Tongue (tissue), 2 donors: ENCODE measurements around the gene CHD6. TPM values are rescaled to one million over a fixed set of nuclear protein-coding genes. Genes with fewer than 3 reads are reported as not detected.

ENCODE experiments used
- DNase-seq: peaks from one replicate; pipeline ENCODE4 v3.0.0-alpha.2; 2015
- total RNA-seq: library from RNA; depleted of rRNA; stranded (reverse); fragments of >200 nt; gene quantifications from one replicate; pipeline ENCODE4 v1.2.3, GENCODE V29; 2014

CHD6 gene
- total RNA-seq, 1 donor from 2014 or later, result 65.1 TPM

DNA sequence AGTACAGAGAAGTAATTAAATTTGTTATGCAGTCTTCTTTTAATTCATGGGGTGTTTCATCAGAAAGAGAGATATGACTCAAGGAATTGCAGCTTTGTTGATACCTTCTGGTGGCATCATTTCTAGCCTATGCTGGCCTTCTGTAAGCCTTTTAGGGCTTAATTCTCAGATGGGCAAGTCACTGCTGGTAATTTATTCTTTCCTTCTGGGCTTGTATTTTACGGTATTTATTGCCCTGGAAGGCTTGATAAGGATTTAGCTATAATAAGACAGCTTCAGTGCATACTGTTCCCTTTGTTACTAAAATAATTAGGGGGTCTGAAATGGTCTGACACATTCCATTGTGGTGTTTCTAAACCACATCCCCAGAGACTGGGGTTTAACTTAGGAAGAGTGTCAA, 193.6 kb downstream of the CHD6 start:
- DNase-seq, result no peak

DNA sequence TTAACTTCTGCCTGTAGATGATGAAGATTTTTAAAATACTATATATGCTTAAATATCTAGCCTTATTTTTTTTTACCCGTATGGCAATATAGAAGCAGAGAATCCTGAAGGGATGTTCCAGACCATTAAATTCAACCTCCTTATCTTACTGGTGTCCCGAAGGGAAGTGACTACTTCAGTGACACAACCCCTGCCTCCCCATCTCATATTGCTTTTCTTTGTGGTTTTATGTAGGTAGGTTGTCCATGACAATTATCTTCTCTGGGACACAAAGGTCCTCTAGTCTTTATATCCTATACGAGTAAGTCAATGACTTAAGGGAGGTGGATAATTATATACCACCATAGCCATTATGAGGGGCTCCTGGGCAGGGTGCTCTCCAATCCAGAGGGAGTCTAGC, 194.2 kb downstream of the CHD6 start:
- no peak for DNase-seq

DNA sequence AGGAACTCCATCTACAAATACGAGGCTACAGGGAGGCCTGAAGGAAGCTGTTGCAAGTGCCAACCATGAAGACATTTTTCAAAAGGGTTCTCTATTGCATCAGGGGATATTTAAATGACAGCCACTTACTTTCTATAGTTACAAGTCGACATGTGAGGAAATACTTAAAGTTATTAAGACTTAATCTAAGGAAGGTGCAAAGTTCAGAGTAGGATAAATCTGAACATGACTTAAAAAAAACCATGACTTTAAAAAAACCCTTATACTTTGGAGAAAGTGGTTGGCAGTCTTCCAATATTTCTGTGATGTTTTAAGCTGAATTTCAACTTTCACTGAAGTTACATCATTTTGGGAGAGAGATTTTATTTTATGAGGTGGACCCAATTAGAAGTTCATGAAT, 195.2 kb downstream of the CHD6 start:
- no peak for DNase-seq

DNA sequence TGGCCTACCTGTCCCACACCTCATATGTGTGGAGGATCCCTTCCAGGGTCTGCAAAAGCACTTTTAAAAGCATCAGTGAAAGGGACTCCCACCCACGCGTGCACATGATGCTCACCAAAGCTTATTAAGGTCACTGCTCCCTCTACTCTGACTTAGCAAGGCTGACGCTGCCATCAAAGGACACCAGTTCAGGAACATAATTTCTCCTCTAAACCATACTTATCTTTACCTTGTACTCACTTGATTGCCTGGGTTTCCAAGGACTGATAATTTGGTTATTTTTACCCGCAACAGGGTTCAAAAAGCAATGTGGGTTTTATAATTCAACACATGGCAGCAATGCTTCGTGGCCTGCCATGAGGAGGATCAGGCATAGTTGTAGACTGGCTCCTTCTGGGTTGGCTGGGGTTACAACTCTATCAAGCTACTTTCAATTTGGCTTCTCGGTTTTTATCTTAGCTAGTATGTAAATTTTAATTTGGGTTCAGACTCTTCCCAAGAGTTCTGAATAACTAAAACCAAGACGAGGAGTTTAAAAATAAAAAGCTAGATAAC, 199.4 kb downstream of the CHD6 start:
- DNase-seq, result no peak

DNA sequence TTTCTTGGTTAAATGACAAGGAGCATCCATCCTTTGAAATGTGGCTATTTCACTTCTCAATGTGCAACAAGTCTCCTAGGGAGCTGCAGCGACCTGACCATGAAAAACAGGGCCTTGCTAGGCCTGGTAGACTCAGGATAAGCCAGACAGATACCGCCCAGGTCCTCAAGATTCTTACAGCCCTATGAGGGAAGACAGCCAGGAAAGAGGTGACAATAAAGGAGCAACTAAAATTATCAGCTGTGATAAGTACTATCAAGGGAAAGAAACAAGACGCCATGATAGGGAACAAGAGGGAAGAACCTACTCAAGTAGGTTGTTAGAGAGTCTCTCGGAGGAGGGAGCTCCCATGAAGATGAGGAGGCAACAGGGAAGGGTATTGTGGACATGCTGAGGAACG, 200.1 kb downstream of the CHD6 start:
- DNase-seq, result no peak

DNA sequence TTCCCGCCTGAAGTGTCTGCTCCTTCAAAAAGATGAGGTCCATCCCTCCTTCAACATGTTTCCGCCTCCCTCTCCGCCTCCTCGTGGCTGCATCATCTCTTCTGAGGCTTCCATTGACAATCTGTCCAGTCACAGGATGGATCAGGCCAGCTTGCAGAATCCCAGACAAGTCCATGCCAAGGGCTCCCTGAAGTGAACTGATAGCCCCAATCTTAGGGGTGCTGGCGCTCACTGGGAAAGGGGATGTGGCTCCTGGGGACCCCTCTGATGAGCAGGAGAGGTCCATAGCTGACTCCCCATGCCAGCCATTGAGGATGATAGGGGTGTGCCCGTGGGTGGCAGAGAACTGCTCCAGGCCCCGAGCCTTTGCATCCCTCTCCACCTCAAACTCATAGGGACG, 203.0 kb downstream of the CHD6 start:
- no peak for DNase-seq

DNA sequence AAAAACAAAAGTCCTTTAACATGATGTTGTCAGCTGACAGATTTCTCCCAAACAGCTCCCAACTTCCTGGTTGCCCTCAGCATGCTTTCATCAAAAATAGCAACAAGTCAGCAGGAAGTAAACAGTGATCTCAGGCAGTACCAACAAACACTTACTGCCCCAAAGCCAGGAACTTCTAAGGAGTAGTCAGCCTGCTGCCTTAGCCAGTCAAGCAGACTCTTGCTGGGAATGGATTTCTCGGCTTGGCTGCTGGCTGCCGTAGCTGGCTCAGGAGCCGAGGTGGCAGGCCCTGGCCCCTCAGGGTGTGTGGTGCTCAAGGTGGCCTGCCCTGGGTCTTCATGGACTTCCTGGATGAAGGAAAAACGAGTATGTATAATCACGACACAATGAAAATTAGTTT, 205.0 kb downstream of the CHD6 start:
- no peak for DNase-seq

DNA sequence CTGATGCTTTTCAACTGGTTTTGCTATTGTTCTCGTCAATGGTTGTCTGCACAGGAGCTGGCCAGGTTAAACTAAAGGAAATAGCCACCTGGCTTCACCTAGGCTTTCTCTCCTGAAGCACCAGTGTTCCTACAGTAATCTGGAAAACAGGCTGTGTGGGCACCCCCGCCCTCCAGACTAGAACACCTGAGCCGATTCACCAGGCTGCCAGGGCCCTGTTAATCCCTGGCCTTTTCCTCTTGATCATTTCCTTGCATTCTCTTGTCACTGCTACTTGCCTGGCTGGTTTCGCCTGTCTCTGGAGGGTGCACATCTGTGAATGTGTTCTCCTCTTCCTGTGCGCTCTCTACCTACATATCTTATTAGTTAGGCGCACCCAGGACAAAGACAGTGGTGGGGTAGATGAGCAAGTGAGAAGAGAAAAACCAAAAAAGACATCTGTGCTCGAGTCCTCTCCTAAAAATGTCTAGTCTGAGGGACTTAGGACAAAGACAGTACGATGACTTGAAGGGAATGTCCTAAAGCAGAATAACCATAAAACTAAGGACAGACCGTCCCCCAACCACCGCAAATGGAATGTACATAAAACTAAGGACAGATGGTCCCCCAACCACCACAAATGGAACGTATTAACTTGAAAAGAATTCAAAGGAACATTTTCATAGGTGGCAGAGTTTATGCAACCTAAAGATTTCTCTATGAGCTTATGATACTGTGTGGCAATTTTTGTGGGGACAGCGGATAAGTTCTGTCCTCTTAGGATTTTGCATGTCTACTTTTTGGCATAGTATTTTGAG, 205.7 kb downstream of the CHD6 start:
- no peak for DNase-seq

DNA sequence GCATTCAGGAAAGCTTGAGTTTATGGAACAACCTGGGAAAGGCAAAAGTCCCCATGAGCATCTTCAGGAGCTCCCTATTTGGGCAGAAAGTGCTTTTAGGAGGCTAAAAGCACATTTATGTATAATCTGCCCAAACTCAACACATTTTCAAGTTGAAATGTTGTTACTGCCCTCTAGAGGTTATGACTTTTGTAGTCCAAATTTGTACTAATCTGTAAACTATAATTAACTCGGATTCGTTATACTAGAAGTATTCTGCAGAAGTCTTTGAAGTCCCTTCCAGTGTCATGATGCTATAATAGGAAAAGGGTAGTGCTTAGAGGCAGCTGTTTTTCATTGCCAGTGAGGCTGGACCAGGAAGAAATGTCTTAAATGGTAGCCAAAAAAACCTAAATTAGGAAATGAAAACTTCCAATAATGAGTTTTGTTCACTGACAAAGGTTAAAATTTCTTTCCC, 206.8 kb downstream of the CHD6 start:
- DNase-seq, result peak; percentile 68

DNA sequence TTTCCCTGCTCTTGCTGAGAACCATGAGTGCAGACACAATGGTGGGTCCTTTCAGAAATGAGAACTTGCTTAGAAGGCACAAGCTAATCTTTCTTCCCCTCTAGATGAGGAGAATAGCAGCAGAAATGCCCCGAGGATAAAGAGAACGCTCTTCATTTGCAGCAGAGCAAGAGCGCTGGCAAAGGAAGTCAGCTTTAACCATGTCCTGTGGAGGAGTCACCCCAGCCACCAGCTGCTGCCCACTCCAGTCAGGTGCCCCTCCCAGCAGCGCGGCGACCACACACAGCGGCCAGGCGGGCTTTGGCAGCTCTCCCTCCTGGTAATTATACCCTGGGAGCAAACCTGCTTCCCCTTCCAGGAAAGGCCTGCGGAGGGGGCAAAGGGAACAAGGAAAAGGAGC, 209.2 kb downstream of the CHD6 start:
- DNase-seq, result peak; percentile 89

DNA sequence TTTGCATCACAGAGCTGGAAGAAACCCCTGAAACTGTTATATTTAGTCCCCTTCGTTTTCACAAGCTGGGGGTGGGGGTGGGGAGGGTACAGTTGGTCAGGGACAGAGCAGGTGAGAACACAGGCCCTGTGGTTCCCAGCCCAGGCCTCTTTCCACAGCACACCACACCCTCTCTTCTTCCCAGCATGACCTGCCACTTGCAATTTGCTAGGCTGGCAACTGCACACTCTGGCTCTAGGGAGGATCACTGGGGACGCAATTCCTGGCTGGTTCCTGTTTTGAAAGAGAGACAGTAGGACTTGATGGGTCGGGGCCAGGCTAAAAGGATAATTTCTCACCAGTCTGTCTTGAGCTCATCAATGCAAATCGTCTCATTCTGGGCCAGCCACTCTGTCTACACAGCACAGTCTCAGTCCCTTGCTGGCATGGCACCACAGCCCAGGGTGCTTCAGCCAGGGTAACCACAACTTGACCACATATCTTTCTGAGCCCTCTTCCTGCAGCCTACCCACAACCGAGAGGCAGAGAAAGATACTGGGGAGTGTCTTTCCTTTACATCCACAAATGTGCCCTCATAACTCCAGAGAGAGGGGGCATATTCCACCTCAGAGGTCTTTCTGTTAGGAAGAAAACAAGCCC, 209.9 kb downstream of the CHD6 start:
- DNase-seq, result peak; percentile 49

DNA sequence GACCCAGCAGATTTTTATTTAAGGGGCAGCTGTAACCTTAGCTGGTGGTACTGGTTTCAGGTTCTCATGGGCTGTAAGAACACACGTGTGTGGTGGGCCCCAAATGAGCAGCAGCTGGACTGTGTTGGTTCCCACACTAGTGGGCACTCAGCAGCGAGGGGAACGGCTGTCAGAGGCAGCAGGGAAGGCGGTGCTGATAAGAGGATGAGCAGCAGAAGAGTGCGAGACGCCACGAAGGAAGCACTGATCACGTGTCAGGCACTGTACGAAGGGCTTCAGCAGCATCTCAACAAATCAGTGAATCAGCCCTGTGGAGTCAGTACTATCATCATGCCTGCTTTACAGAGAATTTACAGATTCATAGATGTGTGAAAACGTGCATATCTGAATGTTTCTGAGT, 210.6 kb downstream of the CHD6 start:
- DNase-seq, result peak; percentile 78

DNA sequence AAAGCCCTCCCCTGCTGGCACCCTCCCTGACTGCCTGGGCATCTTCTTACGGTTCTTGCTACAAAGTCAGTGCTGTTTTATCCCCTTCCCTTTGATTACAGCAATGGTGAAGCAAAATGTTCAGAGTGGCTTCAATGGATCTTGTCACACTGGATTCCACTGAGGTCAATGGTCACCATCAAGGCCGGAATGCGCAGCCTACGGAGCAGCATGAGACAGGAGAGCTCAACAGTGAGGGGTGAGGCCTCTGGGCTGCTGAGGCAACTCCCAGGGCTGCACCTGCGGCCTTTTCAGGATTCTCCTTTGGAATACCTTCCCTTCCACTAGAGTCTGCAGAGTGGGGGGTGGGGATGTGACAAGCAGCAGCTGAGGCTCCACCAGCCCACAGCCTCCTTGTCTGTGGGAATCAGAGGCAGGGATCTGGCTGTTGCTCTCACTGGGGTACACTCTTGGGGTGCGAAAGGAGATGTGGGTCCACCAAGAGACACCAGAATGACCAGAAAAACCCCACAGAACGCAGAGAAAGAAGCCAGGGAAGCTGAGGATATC, 211.2 kb downstream of the CHD6 start:
- no peak for DNase-seq

DNA sequence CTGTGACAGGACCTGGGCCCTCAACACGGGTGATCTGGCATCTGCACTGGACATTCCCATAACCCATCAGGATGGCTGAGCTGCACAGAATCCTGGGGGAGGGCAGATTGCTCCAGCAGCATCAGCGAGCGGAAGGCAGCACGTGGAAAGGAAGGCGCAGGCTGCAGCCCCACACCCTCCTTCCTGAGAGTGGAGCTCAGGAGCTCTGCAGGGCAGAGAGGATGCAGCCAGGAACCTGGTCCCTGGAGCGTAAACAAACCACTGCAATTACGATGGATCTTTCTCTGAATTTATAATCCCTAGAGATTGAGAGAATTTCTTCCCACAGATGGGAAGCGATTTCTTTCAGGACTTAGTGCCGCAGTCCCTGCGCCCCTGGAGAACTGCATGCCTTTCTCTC, 211.8 kb downstream of the CHD6 start:
- DNase-seq, result no peak

DNA sequence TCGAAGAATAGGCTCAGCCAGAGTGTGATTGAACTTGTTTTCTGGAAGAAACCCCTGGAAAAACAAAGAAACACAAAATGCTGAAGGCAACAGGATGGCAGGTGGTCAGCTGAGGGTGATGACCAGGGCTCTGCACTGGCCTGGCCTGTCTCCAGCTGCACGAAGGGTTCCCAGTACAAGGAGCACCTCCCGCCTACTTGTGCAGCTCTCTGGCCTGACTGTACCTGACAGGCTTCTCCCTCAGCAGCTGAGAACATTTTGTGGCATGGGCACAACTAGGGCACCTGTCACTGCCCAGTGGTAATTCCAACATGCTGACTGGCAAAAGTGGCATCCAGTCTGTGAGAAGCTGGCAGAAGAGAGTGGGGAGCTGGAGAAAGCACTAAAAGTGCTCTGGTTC, 212.7 kb downstream of the CHD6 start:
- DNase-seq, result no peak

DNA sequence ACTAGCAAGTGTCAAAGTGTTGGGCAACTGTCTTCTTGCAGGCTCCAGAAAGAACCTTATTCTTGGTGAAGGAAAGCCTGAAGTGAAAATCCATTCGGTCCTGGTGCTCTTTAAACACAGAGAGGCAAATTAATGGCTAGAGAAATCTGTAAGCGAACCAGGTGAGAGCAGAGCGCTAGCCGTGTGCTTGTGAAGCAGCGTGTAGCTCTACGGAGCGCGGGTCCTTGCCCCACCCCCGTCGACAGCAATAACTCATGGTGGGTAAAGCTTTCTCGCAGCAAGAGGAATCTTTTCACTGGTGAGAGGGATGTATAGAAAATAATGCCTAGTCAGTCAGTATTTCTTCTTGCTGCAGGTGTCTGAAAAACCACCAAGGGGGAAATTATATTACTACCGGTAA, 214.6 kb downstream of the CHD6 start:
- no peak for DNase-seq

DNA sequence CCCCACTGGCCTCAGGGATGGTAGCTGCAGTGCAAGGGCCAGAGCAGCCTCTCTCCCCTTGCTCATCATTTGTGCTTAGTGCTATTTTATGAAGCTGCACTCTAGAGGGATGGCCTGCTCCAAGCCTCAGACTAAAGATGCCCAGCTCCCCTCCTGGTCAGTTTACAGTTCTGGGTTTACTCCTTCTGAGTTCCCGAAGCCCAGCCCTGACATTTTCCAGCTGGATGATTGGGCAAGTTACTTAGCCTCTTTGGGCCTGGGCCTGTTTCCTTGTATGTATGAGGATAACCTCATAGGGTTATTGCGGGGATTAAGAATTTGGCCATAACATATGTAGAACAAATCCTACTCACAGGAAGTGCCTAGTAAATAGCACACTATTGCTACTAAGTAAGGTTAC, 219.8 kb downstream of the CHD6 start:
- DNase-seq, result peak; percentile 90

DNA sequence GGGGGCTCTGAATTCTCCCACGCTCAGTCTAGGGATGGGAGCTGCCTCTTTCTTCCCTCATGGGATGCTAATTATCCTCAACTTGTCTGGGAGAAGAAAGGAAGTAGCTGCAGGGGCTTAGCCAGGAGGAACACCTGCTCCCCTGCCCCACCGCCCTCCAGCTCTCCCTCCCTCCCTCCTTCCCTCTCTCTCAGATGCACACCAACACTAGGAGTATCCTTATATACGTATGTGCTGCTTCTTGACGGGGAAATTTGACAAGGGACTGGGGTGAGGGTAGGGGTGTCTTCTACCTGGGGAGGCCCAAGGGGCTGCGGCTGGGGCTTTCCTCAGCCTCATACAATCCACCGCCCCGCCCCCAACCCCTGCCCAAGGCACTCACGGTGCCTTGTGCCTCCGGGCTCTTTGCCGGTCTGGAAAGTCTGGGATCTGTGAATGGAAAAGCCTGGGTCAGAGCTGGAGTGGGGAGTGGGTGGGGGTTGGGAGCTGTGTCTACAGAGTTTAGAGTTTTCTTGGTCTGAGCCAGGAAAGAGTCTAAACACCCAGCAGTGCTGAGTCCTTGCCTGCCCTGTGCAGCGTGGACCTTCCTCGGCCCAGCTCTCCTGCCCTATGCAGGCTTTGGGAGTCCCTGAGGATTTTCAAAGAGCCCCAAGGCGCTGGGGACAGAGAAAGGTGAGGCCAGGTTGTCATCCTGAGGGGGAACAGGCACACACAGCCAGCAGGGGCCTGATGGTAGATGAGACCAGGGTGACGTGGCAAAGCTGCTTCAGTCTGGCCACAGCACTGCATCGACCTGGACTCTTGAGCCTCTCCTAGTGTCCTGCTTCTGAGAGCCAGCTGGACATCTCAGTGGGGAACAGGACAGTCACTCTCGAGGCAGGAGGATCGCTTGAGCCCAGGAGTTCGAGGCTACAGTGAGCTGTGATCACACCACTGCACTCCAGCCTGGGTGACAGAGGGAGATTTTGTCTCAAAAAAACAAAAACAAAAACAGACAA, 222.2 kb downstream of the CHD6 start:
- DNase-seq, result peak; percentile 77

DNA sequence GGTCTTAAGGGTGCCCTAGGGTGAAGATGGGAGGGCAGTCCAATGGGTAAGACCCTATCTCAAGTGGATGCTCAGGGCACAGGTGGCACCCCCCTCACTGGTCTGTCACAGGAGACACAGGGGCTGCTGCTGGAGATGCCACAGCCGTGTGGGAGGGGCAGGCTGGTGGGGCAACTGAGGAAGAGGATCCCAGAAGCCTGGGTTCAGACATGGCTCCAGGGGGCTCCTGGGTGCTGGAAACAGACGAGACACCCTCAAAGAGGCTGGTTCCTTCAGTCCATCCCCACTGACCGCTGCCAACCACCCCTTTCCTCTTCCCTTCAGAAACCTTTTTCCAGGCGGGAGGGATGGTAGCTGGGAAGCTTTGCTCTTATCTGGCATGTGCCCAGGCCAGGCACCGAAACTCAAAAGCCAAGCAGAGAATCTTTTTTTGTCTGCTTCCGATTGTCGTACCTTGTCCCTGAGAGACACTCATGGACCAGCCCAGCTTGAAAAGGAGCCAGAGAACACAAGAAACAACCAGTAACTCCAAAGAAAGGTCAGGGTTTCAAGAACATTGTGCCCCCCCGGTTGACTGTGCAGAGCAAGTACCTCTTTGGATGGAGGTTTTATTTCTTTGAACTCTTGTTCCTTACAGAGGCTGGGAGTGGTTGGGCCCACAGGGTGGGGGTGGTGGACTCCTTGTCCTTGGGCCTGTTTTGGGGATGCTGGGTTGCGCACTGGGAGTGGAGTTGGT, 223.1 kb downstream of the CHD6 start:
- peak; percentile 41 for DNase-seq

DNA sequence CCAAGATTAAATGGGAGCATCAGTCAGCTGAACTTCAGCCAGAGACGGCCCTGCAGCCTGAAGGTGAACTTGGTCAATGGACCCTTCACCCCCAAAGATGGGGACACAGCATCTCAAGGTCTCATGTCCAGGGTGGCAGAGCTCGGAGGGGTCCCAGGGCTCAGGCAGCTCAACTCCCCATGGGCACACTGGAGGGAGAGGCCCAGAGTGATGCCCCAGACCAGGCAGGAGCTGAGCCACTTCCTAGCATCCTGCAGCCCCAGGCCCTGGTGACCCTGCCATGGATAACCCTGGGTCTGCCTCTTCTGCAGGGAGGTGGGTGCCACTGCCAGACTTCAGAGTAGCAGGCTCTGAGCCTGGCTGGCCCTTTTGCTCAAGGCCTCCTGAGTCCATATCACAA, 224.1 kb downstream of the CHD6 start:
- DNase-seq, result no peak

DNA sequence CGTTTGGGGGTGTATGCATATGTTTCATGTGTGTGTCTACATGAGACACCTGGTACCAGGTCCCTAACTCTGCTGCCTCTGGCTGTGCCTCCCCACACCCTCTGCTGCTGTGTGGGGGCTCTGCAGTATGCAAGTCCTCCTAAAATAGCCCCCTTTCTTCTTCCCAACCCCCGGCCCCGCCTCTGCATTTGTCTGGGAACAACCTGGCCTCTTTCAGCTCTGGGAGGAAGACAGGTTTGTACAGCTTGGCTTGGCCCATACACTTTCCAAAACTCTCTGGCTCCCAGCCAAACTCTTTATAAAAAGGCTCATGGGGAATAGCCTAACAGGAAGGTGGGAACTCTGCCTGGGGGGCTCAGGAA, 224.5 kb downstream of the CHD6 start:
- DNase-seq, result peak; percentile 88
